Measurements from ENCODE around the gene COA6. TPM values are rescaled to one million over a fixed set of nuclear protein-coding genes. Genes with fewer than 3 reads are reported as not detected.
"Not testable (repeated sequence)": the region's sequence is repeated elsewhere in the genome, so short reads cannot be mapped to it uniquely, and the experiment has no call there.

The COA6 gene
- total RNA-seq, 1 donor from 2014 or later = 39.0 TPM

DNA sequence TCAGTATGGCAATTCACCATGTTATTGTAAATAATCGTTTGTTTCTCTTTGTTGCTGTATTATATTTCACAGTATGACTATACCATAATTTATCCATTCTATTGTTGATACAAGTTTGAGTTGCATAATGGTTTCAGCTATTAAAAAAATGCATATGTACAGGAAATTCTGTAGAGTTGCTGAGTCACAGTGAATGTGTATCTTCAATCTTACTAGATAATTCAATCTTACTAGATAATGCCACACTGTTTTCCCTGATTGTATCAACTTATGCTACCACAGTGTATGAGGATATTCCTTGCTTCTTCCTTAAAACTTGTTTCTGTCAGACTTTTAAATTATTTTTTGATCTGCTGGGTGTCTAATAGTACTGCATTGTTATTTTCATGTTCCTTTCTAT is 3.5 kb upstream of the COA6 start:
- DNase-seq = no peak

GRCh38 chr1:234371414-234371813 is 1.8 kb upstream of the COA6 start:
- H3K4me1 ChIP-seq = peaks cover 39% of the 10 kb centered on the region
- intact Hi-C loops (cut with micrococcal nuclease) = no loop called here
- H3K27ac ChIP-seq (replicated peaks) = no peak overlapping the region
- peaks cover 11% of the 10 kb centered on the region for H3K36me3 ChIP-seq
- TF ChIP-seq CTCF (IDR thresholded peaks at IDR 0.05; ENCODE audit: borderline replicate concordance) = no peak
- no peaks in the 10 kb centered on the region for H3K27me3 ChIP-seq (ENCODE audit: low read depth)
- no peak for DNase-seq
- H3K9me3 ChIP-seq (replicated peaks) = no peaks in the 10 kb centered on the region
- H3K4me3 ChIP-seq = no peak overlapping the region

More for the DNA sequence above, 3.5 kb upstream of the COA6 start:
- Histone ChIP-seq H3K4me1 (peaks cover 29% of the 10 kb centered on the region), H3K9me3 (replicated peaks) (no peaks in the 10 kb centered on the region), H3K27ac (replicated peaks) (no peak overlapping the region), H3K27me3 (ENCODE audit: low read depth) (no peaks in the 10 kb centered on the region), H3K4me3 (no peak overlapping the region), H3K36me3 (no peaks in the 10 kb centered on the region)
- intact Hi-C loops (cut with micrococcal nuclease) = no loop called here
- no peak for TF ChIP-seq CTCF (IDR thresholded peaks at IDR 0.05; ENCODE audit: borderline replicate concordance)

GRCh38 chr1:234372011-234372757 is 1.1 kb upstream of the COA6 start:
- intact Hi-C loops (cut with micrococcal nuclease) = no loop called here

DNA sequence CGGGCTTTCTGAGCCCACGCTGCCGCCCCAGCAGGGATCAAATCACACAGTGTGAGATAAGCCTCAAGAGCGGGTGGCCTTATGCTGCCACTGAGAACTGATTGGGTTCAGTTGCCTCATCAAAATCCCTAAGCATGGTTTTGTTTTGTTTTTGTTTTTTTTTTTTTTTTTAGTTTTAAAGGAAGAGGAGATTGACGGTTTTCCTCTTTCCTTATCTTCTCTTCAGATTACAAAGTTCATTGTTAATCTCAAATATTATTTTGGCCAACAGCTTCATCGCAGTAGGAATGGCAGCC is 651 bp downstream of the COA6 start:
- Histone ChIP-seq H3K4me1 (peaks cover 39% of the 10 kb centered on the region), H3K36me3 (peaks cover 34% of the 10 kb centered on the region), H3K27ac (replicated peaks) (peak overlapping the region; percentile 100), H3K9me3 (replicated peaks) (no peaks in the 10 kb centered on the region), H3K4me3 (peak overlapping the region; percentile 92), H3K27me3 (ENCODE audit: low read depth) (no peaks in the 10 kb centered on the region)
- no peak for DNase-seq
- intact Hi-C loops (cut with micrococcal nuclease) = no loop called here
- TF ChIP-seq CTCF (IDR thresholded peaks at IDR 0.05; ENCODE audit: borderline replicate concordance) = no peak

More at GRCh38 chr1:234372011-234372757, 1.1 kb upstream of the COA6 start:
- no peaks in the 10 kb centered on the region for H3K27me3 ChIP-seq (ENCODE audit: low read depth)
- H3K4me3 ChIP-seq = peak overlapping the region; percentile 92
- no peak for DNase-seq
- no peaks in the 10 kb centered on the region for H3K9me3 ChIP-seq (replicated peaks)
- peak overlapping the region; percentile 100 for H3K27ac ChIP-seq (replicated peaks)
- no peak for TF ChIP-seq CTCF (IDR thresholded peaks at IDR 0.05; ENCODE audit: borderline replicate concordance)
- peaks cover 18% of the 10 kb centered on the region for H3K36me3 ChIP-seq
- peaks cover 39% of the 10 kb centered on the region for H3K4me1 ChIP-seq

- Histone ChIP-seq H3K27ac (replicated peaks) (no peak overlapping the region), H3K27me3 (ENCODE audit: low read depth) (no peaks in the 10 kb centered on the region), H3K4me3 (no peak overlapping the region), H3K36me3 (peaks cover 50% of the 10 kb centered on the region), H3K4me1 (peaks cover 39% of the 10 kb centered on the region), H3K9me3 (replicated peaks) (no peaks in the 10 kb centered on the region)
- no peak for TF ChIP-seq CTCF (IDR thresholded peaks at IDR 0.05; ENCODE audit: borderline replicate concordance)
- no peak for DNase-seq
- intact Hi-C loops (cut with micrococcal nuclease) = no loop called here
Measured at GRCh38 chr1:234375672-234376071, 2.4 kb downstream of the COA6 start.

GRCh38 chr1:234379591-234380109 is 6.4 kb downstream of the COA6 start:
- intact Hi-C loops (cut with micrococcal nuclease); DNase-seq; H3K27me3 ChIP-seq (ENCODE audit: low read depth); H3K9me3 ChIP-seq (replicated peaks); H3K4me3 ChIP-seq; H3K27ac ChIP-seq (replicated peaks): not testable (repeated sequence)
- Histone ChIP-seq H3K36me3 (peaks cover 72% of the 10 kb centered on the region), H3K4me1 (peaks cover 11% of the 10 kb centered on the region)
